Measurements from ENCODE around the gene PGC.

The PGC gene

DNA sequence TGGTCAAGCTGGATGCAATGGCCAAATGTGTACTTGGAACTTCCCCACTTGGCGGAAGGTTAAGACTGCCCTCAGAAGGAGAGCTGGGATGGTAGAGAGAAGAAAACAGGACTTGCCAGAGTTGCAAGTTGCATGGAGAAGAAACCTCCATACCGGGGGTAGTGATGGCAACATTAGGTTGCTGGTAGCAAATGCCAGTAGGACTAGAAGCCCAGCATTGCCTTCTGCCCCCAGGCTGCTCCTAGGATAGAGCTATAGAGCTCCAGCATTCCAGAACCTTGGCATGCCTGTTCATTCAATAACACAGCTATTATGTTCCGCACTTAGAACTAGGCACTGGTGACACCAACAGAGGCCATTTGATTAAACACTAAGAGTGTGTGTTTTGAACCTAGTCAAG is 38.3 kb downstream of the PGC start:
- H3K27ac Mint-ChIP-seq (ENCODE audit: low read depth): no peak overlapping the region
- DNase-seq (ENCODE audit: low spot score in 2 of 2) (no peak), ATAC-seq (replicated peaks; ENCODE audit: extremely low read depth, poor library complexity, severe bottlenecking) (no peak)
- no peak overlapping the region for H3K4me3 Mint-ChIP-seq
- no peaks in the 10 kb centered on the region for H3K27me3 Mint-ChIP-seq
- peaks cover 16% of the 10 kb centered on the region for H3K36me3 Mint-ChIP-seq (ENCODE audit: insufficient read depth)
- peaks cover 43% of the 10 kb centered on the region for H3K4me1 Mint-ChIP-seq
- no peaks in the 10 kb centered on the region for H3K9me3 Mint-ChIP-seq

DNA sequence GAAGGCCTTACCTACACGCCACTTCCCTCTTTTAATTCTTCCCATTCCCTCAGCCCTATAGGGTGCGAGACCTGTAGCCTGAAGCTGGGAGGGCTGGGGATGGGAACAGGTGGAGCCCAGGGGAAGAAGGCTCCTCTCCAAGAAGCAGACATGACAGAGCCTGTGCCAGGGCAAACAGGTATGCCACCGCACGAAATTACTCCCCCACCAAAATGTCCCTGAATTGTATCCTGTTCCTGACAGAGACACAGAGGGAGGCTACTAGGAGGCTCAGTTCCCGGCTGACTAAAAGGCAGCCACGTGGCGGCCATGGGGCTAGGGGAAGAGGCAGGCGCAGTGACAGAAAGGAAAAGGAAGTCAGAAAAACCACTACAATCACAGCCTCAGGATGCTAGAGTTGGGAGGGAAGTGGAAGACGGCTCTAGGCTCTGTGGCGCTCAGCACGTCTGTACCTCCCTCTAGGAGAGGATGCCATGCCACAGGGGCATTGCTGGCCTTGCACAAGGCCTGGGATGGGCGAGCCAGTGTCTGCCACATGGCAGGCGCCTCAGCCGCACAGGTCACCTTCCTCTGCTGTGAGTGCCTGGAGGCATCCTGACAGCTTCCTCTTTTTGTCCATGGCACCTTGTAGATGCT is 39.5 kb downstream of the PGC start:
- peak in 1 of 2 donors; percentile 22 for DNase-seq (ENCODE audit: low spot score in 2 of 2)
- Mint-ChIP-seq H3K36me3 (ENCODE audit: insufficient read depth) (peaks cover 18% of the 10 kb centered on the region), H3K27me3 (no peaks in the 10 kb centered on the region), H3K9me3 (no peaks in the 10 kb centered on the region), H3K27ac (ENCODE audit: low read depth) (peak overlapping the region; percentile 88), H3K4me1 (peaks cover 43% of the 10 kb centered on the region), H3K4me3 (peak overlapping the region; percentile 21)
- peak; percentile 48 for ATAC-seq (replicated peaks; ENCODE audit: extremely low read depth, poor library complexity, severe bottlenecking)

DNA sequence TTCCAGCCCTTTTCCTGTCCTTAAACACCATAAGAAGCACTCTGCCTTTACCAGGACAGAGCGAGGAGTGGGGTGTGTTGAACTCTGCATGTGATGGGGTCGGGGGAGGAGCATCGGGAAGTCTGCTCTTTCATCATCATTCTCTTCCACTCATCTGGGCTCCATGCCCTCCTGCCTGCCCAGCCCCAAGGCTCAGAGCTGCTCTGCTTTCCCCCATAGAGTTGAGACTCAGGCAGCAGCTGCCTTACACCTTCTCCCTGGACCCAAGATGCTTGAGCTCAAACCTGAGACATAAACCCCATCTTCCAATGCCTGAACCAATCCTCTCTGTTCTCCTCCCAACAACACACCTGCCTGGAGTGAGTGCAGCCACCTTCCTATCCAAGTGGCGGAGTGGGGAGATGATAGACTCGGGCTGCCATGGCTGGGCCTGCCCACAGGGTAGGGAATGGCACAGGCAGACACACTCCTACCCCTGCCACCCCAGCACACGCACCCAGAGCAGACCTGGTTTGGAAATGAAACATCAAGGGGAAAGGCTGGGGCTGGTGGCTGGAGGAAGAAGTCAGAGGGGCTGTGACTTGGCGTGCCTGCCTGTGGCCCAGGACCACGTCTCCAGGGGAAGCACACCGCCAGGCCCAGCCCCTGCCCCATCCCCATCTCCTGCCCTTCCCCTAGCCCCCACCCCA is 40.2 kb downstream of the PGC start:
- ATAC-seq (replicated peaks; ENCODE audit: extremely low read depth, poor library complexity, severe bottlenecking): no peak
- Mint-ChIP-seq H3K4me3 (peak overlapping the region; percentile 29), H3K27me3 (no peaks in the 10 kb centered on the region), H3K27ac (ENCODE audit: low read depth) (peak overlapping the region; percentile 88), H3K36me3 (ENCODE audit: insufficient read depth) (peaks cover 17% of the 10 kb centered on the region), H3K4me1 (peaks cover 43% of the 10 kb centered on the region), H3K9me3 (no peaks in the 10 kb centered on the region)
- DNase-seq (ENCODE audit: low spot score in 2 of 2): no peak

DNA sequence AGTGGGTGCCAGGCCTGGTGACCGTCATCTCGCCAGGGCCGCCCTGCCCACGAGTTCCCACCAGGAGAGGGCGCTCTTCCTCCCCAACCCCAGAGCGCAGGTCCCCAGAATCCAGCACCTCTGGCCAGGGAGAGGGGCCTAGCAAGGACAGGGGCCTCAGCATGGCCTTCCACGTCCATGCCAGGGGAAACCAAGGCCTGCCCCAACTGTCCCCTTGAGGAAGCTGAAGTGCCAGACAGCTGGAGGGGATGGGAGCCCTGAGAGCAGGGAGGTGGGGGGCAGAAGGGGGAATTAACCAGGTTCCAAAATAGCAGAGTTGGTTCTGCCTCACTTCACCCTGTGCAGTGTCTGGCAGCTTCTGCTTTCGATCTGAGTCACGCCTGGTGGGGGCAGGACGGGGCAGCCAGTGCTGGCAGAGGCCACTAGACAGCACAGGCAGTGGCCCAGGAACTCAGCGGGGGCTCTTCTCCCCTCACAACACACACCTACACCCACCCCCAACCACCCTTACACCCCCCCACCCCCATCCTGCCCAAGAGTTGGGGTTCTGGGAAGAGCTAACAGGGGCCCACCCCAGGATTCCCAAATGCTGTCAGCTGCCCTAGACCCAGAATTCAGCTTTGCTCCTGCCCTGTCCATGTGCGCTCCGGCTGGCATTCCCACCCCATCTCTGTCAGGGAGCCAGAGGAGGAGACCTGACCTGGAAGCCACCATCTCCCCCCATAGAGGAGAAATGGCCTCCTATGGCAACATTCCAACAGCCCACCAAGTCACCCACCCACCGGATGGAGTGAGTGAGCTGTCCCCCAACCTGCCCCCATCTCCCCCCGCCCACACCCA is 41.0 kb downstream of the PGC start:
- DNase-seq (ENCODE audit: low spot score in 2 of 2): peak; percentile 38 to 72
- H3K27ac Mint-ChIP-seq (ENCODE audit: low read depth): peak overlapping the region; percentile 88
- H3K4me1 Mint-ChIP-seq: peaks cover 46% of the 10 kb centered on the region
- H3K36me3 Mint-ChIP-seq (ENCODE audit: insufficient read depth): peaks cover 18% of the 10 kb centered on the region
- ATAC-seq (replicated peaks; ENCODE audit: extremely low read depth, poor library complexity, severe bottlenecking): peak; percentile 94
- no peaks in the 10 kb centered on the region for H3K9me3 Mint-ChIP-seq
- peak overlapping the region; percentile 29 for H3K4me3 Mint-ChIP-seq
- H3K27me3 Mint-ChIP-seq: no peaks in the 10 kb centered on the region

- Mint-ChIP-seq H3K9me3 (no peaks in the 10 kb centered on the region), H3K27me3 (no peaks in the 10 kb centered on the region), H3K36me3 (ENCODE audit: insufficient read depth) (peaks cover 21% of the 10 kb centered on the region), H3K4me1 (peaks cover 48% of the 10 kb centered on the region), H3K27ac (ENCODE audit: low read depth) (peak overlapping the region; percentile 88), H3K4me3 (peak overlapping the region; percentile 29)
- DNase-seq (ENCODE audit: low spot score in 2 of 2) (no peak), ATAC-seq (replicated peaks; ENCODE audit: extremely low read depth, poor library complexity, severe bottlenecking) (no peak)
Measured at GRCh38 chr6:41705311-41705995, 41.7 kb downstream of the PGC start.

- peaks cover 50% of the 10 kb centered on the region for H3K4me1 Mint-ChIP-seq
- peak overlapping the region; percentile 79 for H3K27ac Mint-ChIP-seq (ENCODE audit: low read depth)
- H3K9me3 Mint-ChIP-seq: no peaks in the 10 kb centered on the region
- peaks cover 21% of the 10 kb centered on the region for H3K36me3 Mint-ChIP-seq (ENCODE audit: insufficient read depth)
- ATAC-seq (replicated peaks; ENCODE audit: extremely low read depth, poor library complexity, severe bottlenecking) (no peak), DNase-seq (ENCODE audit: low spot score in 2 of 2) (no peak)
- no peak overlapping the region for H3K4me3 Mint-ChIP-seq
- no peaks in the 10 kb centered on the region for H3K27me3 Mint-ChIP-seq
Measured at GRCh38 chr6:41704656-41705310, 42.4 kb downstream of the PGC start.

GRCh38 chr6:41704028-41704427 is 43.2 kb downstream of the PGC start:
- peaks cover 23% of the 10 kb centered on the region for H3K36me3 Mint-ChIP-seq (ENCODE audit: insufficient read depth)
- H3K4me3 Mint-ChIP-seq: no peak overlapping the region
- no peaks in the 10 kb centered on the region for H3K9me3 Mint-ChIP-seq
- peak overlapping the region; percentile 79 for H3K27ac Mint-ChIP-seq (ENCODE audit: low read depth)
- ATAC-seq (replicated peaks; ENCODE audit: extremely low read depth, poor library complexity, severe bottlenecking) (no peak), DNase-seq (ENCODE audit: low spot score in 2 of 2) (no peak)
- H3K4me1 Mint-ChIP-seq: peaks cover 54% of the 10 kb centered on the region
- no peaks in the 10 kb centered on the region for H3K27me3 Mint-ChIP-seq

- Mint-ChIP-seq H3K27ac (ENCODE audit: low read depth) (no peak overlapping the region), H3K27me3 (no peaks in the 10 kb centered on the region), H3K4me1 (peaks cover 52% of the 10 kb centered on the region), H3K9me3 (no peaks in the 10 kb centered on the region), H3K36me3 (ENCODE audit: insufficient read depth) (peaks cover 22% of the 10 kb centered on the region), H3K4me3 (no peak overlapping the region)
- no peak for DNase-seq (ENCODE audit: low spot score in 2 of 2)
- ATAC-seq (replicated peaks; ENCODE audit: extremely low read depth, poor library complexity, severe bottlenecking): no peak
Measured at GRCh38 chr6:41702771-41703494, 44.3 kb downstream of the PGC start.

GRCh38 chr6:41702089-41702745 is 45.0 kb downstream of the PGC start:
- ATAC-seq (replicated peaks; ENCODE audit: extremely low read depth, poor library complexity, severe bottlenecking) (no peak), DNase-seq (ENCODE audit: low spot score in 2 of 2) (no peak)
- H3K4me3 Mint-ChIP-seq: no peak overlapping the region
- no peaks in the 10 kb centered on the region for H3K9me3 Mint-ChIP-seq
- peaks cover 49% of the 10 kb centered on the region for H3K4me1 Mint-ChIP-seq
- no peak overlapping the region for H3K27ac Mint-ChIP-seq (ENCODE audit: low read depth)
- no peaks in the 10 kb centered on the region for H3K27me3 Mint-ChIP-seq
- peaks cover 18% of the 10 kb centered on the region for H3K36me3 Mint-ChIP-seq (ENCODE audit: insufficient read depth)

- ATAC-seq (replicated peaks; ENCODE audit: extremely low read depth, poor library complexity, severe bottlenecking): no peak
- no peaks in the 10 kb centered on the region for H3K9me3 Mint-ChIP-seq
- H3K36me3 Mint-ChIP-seq (ENCODE audit: insufficient read depth): peaks cover 16% of the 10 kb centered on the region
- peaks cover 34% of the 10 kb centered on the region for H3K4me1 Mint-ChIP-seq
- DNase-seq (ENCODE audit: low spot score in 2 of 2): no peak
- H3K27me3 Mint-ChIP-seq: no peaks in the 10 kb centered on the region
- H3K27ac Mint-ChIP-seq (ENCODE audit: low read depth): peak overlapping the region; percentile 61
- no peak overlapping the region for H3K4me3 Mint-ChIP-seq
Measured at GRCh38 chr6:41700463-41701347, 46.5 kb downstream of the PGC start.

Measured in central memory CD8-positive, alpha-beta T cell (primary cell).